KBM-7 (cell line): ENCODE results near the gene IFNE.
"Not testable (repeated sequence)": the region's sequence is repeated elsewhere in the genome, so short reads cannot be mapped to it uniquely, and the experiment has no call there.

ENCODE experiments used
- DNase-seq: peaks from one replicate; pipeline ENCODE4 v3.0.0-alpha.2; 2015
- in situ Hi-C: fragments of 300-500 bp; cut with MboI; formaldehyde crosslinking; loops from 2 replicates; pipeline ENCODE4 v1.14.3; 2020; ENCODE audit warnings: low sequenced_read_pairs, low pct_unique_long_range_greater_than_20kb, mixed read lengths

IFNE gene

DNA sequence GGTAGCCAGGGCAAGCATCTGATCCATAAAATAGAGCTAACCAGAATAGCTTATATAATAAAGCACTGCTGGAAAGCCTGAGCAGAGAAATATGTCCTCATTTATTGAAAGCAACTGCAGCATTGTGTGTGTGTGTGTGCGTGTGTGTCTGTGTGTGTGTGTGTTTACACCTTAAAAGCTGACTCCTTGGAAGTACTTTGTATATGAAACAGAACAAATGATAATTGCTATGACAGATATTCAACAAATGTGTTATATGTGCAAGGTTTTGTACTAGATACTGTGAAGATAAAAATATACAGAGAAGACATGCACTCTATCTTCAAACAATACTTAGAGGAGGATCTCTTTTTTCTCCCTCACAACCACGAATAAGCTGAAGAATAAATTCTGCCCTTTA is 22.0 kb upstream of the IFNE start:
- in situ Hi-C loops = no loop called here
- DNase-seq = no peak

DNA sequence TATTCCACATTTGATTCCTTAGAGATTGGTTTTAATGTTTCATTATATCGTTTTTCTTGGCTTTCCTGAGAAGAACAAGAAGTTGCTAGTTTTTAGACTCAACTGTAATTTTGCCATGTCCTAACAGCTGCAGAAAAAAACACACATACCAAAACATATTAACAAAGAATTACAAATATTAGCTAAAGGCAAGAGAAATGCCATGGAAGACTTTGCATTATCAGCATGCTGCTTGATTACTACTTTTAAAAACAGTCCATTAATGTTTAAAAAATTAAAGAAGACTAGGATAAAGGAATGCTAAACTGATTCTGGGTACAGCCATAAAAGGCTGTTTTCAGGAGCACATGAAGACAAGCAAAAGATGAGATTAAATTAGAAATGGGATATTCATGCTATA is 20.5 kb upstream of the IFNE start:
- no peak for DNase-seq
- in situ Hi-C loops = no loop called here

DNA sequence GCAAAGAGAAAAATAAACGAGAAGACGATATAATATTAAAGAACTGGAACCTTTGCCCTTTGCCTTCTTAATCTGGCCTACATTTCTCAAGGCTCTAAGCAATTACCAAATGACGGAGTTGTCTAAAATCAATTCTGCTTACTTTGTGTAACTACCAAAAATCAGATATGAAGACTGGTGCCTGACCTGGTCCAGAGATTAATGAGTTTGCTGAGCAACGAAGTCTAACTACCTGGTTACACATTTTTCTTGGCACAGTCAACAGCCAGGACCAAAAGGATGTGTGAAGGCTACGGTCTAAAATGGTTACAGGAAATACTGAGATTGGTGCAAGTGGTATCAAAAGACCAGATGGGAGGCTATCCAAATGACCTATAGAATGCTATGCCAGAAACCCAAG is 17.8 kb upstream of the IFNE start:
- in situ Hi-C loops = no loop called here

DNA sequence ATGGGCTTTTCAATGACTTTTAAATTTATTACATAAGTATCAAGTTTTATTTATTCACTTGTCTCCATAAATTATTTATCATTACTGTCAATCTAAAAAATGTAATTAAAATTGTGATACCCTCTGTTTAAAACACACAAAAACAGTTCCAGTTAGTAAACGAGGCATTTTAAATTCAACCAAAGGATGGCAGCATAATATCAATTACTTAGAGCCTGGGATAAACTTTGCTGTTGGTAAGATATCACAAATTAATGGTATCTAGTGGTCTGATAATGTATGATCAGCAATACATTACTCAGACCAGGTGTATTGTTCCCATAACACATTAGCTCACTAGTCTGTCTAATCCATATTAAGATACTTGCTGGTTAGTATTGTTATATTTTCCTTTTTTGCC is 9.6 kb upstream of the IFNE start:
- DNase-seq = no peak
- in situ Hi-C loops = no loop called here

More for the DNA sequence above, 17.8 kb upstream of the IFNE start:
- DNase-seq = no peak

DNA sequence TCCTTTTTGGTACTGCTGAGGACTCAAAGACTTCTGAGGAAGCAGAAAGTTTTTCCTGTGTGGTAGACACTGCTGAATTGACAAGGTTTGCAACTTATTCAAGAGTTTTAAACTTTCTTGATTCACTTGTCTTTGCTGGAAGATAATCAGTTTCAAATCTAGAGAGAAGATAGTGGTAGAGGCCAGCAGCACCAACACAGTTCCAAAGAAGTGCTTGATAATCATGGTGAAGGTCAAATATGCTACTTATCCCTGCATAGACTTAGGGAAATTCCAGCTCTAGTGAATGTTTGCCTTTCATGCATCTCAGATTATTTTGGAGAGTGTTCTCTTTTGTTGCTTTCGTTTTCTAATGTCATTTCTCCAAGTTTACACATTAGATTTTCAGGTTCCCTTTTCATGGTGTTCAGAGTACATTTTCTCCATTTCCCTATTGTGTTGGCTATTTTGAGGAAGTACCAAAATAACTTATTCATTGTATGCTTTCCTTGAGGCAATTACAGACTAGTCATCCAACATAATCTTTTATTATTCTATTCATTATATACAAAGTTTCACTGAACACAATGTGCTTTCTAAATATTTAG is 550 bp downstream of the IFNE start:
- DNase-seq = peak; percentile 75
- in situ Hi-C loops = no loop called here

DNA sequence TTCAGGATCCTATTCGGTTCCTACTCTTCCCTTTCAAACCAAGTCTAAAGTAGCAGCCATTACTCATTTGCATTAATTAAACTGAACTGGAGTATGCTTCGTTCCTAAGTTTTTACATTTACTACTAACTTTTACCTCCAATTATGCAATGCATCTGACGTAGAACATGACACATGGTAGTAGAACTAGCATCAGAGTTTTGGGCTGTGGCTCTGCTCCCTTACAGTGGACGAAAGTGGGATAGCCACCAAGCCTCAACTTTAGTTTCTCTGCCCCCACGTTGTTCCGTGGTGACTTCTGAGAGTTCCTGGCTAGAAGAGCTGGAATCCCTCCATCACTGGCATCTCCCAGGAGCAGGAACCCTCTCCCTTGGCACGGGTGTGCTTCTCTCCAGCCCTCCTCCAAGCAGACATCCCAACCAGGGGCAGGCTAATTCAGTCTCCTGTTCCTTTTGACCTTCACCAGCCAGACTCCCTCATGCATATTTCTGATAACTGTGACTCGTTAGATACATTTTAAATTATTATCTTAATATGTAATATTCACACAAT is 2.9 kb downstream of the IFNE start:
- DNase-seq = no peak

DNA sequence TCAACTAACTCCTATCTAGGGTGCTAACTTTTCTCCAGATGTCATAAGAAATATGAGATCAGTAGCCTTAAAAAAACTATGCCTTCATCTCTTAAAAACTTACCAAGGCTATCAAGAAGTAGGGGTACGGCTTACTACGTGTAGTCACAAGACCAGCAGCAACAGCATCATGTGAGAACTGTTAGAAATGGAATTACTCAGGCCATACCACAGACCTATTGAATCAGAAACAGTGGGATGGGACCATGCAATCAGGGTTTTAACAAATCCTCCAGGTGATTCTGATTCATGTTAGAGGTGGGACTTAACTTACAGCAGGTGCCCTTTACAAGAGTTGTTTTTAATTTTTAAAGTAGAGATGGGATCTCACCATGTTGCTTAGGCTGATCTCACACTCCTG is 4.6 kb downstream of the IFNE start:
- DNase-seq = no peak
- in situ Hi-C loops = no loop called here

More for the DNA sequence above, 2.9 kb downstream of the IFNE start:
- in situ Hi-C loops = no loop called here

DNA sequence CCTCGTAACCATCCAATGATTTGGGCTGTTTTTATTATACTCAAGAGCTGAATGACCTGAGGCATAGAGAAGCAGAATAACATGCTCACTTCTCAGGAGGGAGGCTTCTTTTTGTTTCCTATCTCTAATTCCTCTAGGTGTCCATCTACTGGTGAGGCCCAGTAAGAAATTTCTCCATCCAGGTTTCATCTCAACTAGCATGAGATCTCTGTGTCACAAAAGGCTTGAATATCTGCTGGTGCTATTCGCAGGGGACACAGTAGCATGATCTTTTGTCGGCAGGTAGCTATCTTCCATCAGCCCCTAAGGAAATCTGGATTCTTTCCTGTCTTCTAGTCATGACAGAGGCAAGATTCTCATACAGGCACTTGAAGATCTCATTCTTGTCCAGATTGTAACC is 8.9 kb downstream of the IFNE start:
- DNase-seq = no peak

DNA sequence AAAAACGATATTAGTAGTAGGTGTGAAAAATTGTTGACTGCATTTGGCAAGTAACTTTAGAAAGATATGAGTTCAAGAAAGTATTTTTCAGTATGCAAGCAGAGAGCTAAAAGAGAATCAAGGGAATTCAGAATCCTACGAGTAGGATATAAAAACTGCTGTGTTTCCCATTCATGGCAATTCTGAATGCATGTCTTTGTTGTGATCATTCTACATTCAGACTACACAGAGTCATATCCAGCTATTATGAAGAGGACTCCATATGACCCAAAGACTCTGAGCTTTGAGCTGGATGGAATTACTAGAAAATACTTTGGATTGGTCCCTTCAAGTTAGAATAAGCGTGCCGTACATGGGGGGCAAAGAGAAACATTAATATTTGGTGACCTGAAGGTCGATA is 12.0 kb downstream of the IFNE start:
- in situ Hi-C loops = no loop called here
- no peak for DNase-seq

More for the DNA sequence above, 8.9 kb downstream of the IFNE start:
- in situ Hi-C loops = no loop called here

DNA sequence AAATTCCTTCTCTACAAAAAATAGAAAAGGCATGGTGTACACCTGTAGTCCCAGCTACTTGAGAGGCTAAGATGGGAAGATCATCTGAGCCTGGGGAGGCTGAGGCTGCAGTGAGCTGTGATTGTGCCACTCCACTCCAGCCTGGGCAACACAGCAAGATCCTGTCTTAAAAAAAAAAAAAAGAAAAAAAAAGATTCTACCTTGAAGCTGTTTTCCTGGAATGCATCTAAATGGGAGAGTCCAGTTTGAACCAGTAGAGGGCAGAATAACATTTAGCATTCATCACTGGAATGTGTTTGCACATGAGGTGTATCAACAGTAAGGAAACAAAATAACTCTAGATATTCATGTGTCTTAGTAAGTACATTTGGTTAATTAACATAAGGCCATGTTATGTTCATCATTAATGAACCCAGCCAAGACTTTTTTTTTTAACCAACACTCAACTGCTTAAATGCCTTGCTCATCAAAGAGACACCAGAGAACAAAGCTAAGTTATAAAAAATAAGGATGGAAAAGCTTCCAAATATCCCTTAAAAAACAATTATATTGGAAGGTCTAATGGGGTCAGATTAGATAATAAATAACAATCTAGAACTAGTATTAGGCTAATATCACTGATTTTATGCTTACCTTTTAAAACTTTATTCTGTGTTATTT is 16.1 kb downstream of the IFNE start:
- in situ Hi-C loops = no loop called here
- DNase-seq = peak; percentile 70

DNA sequence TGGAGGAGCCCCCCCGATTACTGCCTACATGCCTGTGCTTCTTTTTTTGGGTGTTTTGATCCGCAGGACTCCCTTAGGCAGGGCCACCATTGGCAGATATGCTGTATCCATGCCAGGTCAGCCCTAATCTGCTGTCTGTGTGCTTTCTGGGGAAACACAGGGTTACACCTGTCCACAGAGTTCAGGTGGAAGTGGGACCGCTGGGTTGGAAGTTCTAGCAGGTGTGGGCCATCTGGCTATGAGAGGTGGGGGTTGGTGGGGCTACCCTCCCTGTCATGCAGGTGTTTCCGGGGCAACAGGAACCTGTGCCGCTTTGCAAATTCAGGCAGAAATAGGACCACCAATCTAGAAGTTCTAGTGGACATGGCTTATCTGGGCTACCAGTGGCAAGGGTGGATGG is 17.0 kb downstream of the IFNE start:
- in situ Hi-C loops = no loop called here
- no peak for DNase-seq

DNA sequence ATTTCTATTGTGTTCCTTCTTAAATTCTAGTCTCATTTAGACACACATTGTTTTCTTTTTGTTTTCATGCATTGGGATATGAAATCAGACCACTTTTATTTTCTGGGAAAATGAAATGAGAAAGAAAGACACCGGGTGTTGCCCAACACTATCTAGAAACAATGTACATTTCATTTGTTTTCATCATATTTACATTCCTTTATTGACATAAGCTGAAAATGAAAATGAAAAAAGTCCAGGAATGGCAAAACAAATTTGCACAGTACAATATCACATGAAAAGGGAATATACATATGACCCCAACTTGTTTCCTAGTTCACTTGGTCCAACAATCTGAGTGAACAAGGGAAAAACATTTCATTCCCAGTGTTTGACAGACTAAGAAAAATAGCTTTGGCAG is 20.7 kb downstream of the IFNE start:
- no peak for DNase-seq
- in situ Hi-C loops = no loop called here

DNA sequence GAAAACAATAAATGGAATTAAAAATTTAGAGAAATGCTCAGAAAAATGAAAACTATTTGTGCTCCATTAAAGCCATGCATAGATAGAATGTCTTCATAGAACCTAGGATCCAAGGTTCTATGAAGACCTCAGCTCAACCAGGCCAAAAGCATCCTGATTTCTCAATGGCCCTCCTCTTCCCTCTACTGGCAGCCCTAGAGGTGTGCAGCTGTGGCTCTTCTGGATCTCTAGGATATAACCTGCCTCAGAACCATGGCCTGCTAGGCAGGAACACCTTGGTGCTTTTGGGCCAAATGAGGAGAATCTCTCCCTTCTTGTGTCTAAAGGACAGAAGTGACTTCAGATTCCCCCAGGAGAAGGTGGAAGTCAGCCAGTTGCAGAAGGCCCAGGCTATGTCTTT is 26.8 kb downstream of the IFNE start:
- peak; percentile 48 for DNase-seq
- in situ Hi-C loops = no loop called here

DNA sequence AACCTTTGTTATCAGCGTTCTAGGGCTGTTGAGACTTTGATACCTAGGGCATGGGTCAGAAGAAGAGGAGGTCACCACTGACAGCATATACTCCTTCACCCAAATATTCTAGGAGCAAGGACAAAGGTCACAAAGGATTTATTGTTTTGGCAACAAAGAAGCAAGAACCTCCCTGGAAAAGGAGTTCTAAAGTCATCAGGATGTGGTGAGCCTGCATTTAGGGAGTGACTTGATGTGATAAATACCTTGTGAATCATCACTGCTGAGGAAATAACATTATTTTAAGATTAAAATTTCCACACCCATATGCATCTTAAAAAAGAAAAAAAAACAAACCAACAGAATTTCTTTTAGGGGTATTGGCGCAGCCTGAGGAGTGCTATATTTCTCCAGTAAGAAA is 28.0 kb downstream of the IFNE start:
- in situ Hi-C loops = no loop called here
- no peak for DNase-seq

DNA sequence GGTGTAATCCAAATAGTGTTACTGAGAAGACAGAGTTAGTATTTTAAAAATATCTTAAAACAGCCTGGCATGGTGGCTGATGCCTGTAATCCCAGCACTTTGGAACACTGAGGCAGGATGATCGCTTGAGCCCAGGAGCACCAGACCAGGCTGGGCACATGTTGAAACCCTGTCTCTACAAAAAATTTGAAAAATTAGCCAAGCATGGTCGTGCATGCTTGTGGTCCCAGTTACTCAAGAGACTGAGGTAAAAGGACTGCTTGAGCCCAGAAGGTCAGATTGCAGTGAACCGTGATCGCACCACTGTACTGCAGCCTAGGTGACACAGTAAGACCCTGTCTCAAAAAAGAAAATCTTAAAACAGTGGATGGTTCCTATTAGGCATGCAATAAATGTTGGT is 29.4 kb downstream of the IFNE start:
- no peak for DNase-seq
- in situ Hi-C loops = no loop called here

DNA sequence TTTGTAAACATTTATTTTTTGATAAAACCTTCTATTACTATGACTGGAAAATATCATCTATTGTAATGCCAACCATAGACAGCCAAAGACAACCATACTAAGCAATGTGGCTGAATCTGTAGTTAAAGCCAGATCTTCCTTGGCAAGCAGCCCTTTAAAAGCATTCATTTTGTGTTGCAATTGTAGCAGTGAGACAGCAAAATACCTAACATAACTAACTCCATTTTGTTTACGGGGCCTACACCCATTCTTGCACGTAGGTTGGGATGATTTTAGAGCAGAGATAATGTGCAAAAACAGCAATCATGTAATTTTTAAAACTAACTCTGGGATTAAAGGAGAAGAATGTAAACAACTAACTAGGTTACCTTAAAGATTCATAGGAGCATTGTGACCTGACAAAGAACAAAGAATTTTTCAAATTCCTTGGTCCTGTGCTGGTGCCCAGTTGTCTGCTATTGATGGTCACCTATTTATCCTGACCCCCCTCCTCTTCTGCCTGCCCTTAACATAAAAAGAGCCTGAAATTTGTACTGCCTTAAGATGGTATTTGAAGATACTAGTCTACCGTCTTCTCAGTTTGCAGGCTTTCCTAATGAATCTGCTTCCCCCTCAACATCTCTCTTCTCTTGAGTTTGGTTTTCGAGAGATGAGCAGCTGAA is 31.2 kb downstream of the IFNE start:
- in situ Hi-C loops = no loop called here
- DNase-seq = no peak

DNA sequence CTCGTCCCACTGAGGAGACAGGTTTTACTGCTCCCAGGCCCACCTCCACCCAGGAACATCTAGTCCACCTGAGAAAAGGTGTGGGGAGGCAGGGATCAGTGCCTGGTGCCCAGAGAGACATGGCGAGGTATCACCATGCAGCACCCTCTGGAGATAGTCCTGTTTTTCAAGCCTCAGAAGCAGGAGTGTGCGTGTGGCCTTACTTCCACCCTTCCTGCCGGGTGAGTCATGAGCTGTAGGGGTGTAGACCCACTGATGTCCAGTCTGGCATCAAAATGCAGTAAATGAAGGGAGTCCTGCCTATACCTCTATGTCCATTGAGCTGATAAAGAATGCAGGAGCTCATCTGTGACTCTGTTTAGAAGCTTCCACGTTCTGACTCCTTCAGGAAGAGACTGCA is 32.8 kb downstream of the IFNE start:
- in situ Hi-C loops, DNase-seq: not testable (repeated sequence)

DNA sequence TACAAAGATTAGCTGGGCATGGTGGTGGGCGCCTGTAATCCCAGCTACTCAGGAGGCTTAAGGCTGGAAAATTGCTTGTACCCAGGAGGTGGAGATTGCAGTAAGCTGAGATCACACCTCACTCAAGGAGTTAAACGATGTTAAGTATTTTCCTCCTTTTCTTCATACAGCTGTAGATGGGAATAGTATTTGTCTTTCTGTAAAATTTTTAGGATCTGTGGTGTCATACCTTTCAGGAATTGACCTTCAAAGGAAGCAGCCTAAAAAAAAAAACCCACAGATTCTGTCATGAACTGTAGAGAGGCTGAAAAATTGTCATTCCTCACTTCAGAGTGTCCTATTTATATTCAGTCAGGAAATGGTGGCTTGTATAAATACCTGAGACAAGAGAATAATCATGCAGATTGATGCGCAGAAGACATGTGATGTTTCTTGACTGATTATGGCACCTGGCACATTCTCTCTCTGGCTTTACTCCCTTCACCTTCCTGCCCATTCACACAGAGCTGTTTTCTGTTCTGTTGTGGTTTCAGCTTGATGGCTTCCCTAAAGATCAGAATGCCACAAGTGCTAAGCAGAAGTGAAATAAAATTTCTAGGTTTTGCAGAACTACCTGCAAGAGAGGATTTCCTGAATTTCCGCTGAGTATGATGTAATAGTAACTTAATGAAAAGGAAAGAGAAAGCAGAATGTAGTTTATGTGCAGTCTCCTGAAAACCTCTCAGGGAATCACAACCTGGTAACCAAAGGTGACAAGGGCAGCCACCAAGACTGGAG is 38.1 kb downstream of the IFNE start:
- in situ Hi-C loops = no loop called here
- peak; percentile 85 for DNase-seq

DNA sequence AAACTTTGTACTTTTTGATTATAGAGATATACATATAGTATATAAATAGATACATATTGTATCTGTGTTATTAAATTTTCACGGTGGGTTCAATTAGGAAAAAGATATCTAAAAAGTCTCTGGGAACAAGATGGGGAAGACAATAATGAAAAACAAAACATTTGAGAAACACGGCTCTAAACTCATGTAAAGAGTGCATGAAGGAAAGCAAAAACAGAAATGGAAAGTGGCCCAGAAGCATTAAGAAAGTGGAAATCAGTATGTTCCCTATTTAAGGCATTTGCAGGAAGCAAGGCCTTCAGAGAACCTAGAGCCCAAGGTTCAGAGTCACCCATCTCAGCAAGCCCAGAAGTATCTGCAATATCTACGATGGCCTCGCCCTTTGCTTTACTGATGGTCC is 42.0 kb downstream of the IFNE start, which contains the start of gene IFNA1:
Gene IFNA1, plus strand, starts transcription at position 301 of the 400 bp plus-strand sequence. Its CDS starts 69 bp downstream, at position 370.
- DNase-seq = no peak
- in situ Hi-C loops = no loop called here

DNA sequence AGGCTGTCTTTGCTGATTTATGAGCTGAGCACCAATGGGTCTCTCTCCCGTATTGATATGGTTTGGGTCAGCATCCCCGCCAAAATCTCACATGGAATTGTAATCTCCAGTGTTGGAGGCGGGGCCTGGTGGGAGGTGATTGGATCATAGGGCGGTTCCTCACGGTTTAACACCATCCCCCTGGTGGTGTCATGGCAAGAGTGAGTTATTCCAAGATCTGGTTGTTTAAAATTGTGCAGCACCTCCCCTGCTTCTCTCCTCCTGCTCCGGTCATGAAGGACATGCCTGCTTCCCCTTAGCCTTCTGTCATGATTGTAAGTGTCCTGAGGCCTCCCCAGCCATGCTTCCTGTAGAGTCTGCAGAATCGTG is 47.1 kb downstream of the IFNE start:
- in situ Hi-C loops, DNase-seq: not testable (repeated sequence)
